HFFc6 (cell line): ENCODE results near the gene LONRF3. TPM values are rescaled to one million over a fixed set of nuclear protein-coding genes. Genes with fewer than 3 reads are reported as not detected.
A peak's percentile ranks its signal among the peaks of the same experiment; 100 is the strongest.

Experiments used
- DNase-seq: peaks from one replicate; pipeline ENCODE4 v3.0.0-alpha.2; 2018
- H3K27ac Mint-ChIP-seq: 2 replicates; pipeline ENCODE4 v1.8.0; 2020; ENCODE audit warnings: mild to moderate bottlenecking, mixed read lengths
- H3K27me3 Mint-ChIP-seq: 2 replicates; pipeline ENCODE4 v1.8.0; 2021; ENCODE audit warnings: mild to moderate bottlenecking, moderate library complexity, mixed read lengths; ENCODE audit not compliant: insufficient read depth
- H3K36me3 Mint-ChIP-seq: 2 replicates; pipeline ENCODE4 v1.8.0; 2021; ENCODE audit warnings: low read depth, mixed read lengths
- H3K4me1 Mint-ChIP-seq: 2 replicates; pipeline ENCODE4 v1.8.0; 2020; ENCODE audit warnings: low read depth, mixed read lengths
- H3K4me3 Mint-ChIP-seq: 2 replicates; pipeline ENCODE4 v1.8.0; 2020; ENCODE audit warnings: mild to moderate bottlenecking, moderate library complexity, mixed read lengths
- H3K9me3 Mint-ChIP-seq: 2 replicates; pipeline ENCODE4 v1.8.0; 2020; ENCODE audit warnings: mild to moderate bottlenecking, mixed read lengths
- long read RNA-seq: library from polyadenylated mRNA; unstranded; transcript quantifications from one replicate; pipeline ENCODE4 v2.0.0, GENCODE V29; 2019
- total RNA-seq, 6 experiments: library from RNA; stranded (reverse); fragmentation: NEBNext Ultra II Directional; extraction: Animal tissue kit (Norgen Biotek cat#: 25700); gene quantifications; 2 replicates in 1 of 6; 3 replicates in 5 of 6; pipeline ENCODE4 v1.2.3, GENCODE V29; 2021
- TF ChIP-seq, protein P1 (sequence below): fragments of 200-600 bp; sonication (generic); IDR thresholded peaks from 2 replicates; pipeline ENCODE4 v1.5.0; 2021; ENCODE audit warnings: antibody characterized with exemption, mild to moderate bottlenecking

The LONRF3 gene
- not detected for total RNA-seq
- long read RNA-seq: 0 reads

DNA sequence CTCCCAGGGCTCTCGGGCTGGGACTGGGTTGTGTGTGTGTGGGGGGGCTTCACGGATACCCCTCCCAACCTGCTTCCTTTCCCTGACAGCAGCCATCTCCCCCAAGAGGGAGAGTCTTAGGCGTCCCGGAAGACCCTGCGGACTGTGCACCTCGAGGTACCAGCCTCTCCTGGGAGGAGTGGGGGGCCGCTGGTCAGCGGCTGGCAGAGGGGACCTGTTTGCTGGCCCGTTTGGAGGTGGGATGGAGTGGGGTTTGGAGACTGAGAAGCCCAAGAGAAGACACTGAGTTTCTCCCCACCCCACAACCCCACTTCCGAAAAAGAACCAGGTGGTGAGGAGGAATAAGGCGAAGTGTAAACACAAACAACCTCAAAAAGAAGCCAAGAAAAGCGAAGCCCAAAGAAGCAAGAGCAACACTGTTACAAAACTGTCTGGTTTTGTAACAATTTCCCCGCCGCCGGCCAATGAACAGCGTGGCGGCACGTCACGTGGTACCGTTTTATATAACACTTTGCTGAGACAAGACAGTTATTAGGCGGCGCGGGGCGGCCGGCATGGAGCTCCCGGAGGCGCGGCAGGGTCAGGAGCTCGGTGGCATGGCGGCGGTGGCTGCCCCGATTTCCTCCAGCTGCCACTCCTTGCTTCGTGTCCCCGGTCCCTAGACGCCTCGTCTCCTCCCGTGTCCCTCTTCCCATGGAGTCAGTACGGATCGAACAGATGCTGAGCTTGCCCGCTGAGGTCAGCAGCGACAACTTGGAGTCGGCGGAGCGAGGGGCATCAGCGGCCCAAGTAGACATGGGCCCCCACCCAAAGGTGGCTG lies at the start of gene LONRF3:
Gene LONRF3 (plus strand): TSS at position 531 of the 820 bp plus-strand sequence. CDS start 163 bp downstream, at position 694.
- Mint-ChIP-seq H3K4me1 (peaks cover 7% of the 10 kb centered on the region), H3K36me3 (peaks cover 5% of the 10 kb centered on the region; the same call in 1 of the 2 replicates), H3K9me3 (no peaks in the 10 kb centered on the region), H3K27me3 (peaks cover 32% of the 10 kb centered on the region), H3K4me3 (peak within 1 kb of the TSS; percentile 84; the same call in 1 of the 2 replicates), H3K27ac (no peak within 1 kb of the TSS)
- DNase-seq: peak; percentile 3
- TF ChIP-seq, protein P1, sequence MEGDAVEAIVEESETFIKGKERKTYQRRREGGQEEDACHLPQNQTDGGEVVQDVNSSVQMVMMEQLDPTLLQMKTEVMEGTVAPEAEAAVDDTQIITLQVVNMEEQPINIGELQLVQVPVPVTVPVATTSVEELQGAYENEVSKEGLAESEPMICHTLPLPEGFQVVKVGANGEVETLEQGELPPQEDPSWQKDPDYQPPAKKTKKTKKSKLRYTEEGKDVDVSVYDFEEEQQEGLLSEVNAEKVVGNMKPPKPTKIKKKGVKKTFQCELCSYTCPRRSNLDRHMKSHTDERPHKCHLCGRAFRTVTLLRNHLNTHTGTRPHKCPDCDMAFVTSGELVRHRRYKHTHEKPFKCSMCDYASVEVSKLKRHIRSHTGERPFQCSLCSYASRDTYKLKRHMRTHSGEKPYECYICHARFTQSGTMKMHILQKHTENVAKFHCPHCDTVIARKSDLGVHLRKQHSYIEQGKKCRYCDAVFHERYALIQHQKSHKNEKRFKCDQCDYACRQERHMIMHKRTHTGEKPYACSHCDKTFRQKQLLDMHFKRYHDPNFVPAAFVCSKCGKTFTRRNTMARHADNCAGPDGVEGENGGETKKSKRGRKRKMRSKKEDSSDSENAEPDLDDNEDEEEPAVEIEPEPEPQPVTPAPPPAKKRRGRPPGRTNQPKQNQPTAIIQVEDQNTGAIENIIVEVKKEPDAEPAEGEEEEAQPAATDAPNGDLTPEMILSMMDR: no peak

DNA sequence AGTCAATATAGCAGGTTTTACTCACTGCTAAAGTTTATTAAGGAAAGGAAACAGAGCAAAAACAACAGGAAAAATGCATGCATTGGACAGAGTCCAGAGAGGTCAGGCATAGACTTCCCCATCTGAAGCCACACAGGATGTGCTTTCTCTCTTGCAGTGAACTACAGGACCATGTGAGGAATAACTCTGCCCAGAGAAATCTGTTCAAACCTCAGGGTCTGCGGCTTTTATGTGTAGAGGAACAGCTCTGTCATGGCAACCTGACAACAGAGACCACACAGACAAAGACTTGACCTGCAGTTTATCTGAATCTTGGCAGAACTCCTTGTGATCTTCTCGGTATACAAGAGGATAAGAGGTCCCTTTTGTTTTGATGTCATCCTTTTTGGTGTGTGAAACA lies 46.3 kb upstream of the LONRF3 start:
- TF ChIP-seq, protein P1: no peak
- peaks cover 2% of the 10 kb centered on the region; the same call in 1 of the 2 replicates for H3K27me3 Mint-ChIP-seq
- no peaks in the 10 kb centered on the region for H3K36me3 Mint-ChIP-seq
- H3K27ac Mint-ChIP-seq: no peak overlapping the region
- DNase-seq: peak; percentile 0
- no peak overlapping the region for H3K4me3 Mint-ChIP-seq
- no peaks in the 10 kb centered on the region for H3K9me3 Mint-ChIP-seq
- H3K4me1 Mint-ChIP-seq: no peaks in the 10 kb centered on the region

DNA sequence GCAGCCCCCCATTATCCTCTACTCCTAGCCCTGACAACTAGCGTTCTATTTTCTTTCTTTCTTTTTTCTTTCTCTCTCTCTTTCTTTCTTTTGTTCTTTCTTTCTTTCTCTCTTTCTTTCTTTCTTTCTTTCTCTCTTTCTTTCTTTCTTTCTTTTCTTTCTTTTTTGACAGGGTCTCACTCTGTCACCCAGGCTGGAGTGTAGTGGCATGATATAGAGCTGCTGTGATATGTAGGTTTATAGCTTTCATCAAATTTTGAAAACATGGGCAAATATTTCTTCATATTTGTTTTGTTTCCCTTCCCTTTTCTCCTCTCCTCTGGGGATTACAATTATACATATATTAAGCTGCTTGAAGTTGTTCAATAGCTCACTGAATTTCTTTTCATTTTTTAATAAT lies 39.1 kb upstream of the LONRF3 start:
- no peaks in the 10 kb centered on the region for H3K4me1 Mint-ChIP-seq
- TF ChIP-seq, protein P1: no peak
- no peak overlapping the region for H3K27ac Mint-ChIP-seq
- H3K36me3 Mint-ChIP-seq: no peaks in the 10 kb centered on the region
- H3K4me3 Mint-ChIP-seq: no peak overlapping the region
- peaks cover 8% of the 10 kb centered on the region for H3K27me3 Mint-ChIP-seq
- DNase-seq: no peak
- H3K9me3 Mint-ChIP-seq: no peaks in the 10 kb centered on the region

DNA sequence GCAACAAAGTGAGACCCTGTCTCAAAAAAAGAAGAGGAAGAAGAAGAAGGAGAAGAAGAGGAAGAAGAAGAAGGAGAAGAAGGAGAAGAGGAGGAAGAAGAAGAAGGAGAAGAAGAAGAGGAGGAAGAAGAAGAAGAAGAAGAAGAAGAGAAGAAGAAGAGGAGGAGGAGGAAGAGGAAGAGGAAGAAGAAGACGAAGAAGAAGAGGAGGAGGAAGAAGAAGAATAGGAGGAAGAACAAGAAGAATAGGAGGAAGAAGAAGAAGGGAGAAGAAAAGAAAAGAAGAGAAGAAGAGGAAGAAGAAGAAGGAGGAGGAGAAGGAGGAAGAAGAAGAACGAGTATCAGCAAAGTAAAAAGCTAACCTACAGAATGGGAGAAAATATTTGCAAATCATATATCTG lies 33.3 kb upstream of the LONRF3 start:
- H3K27ac Mint-ChIP-seq: no peak overlapping the region
- H3K9me3 Mint-ChIP-seq: no peaks in the 10 kb centered on the region
- TF ChIP-seq, protein P1: no peak
- H3K36me3 Mint-ChIP-seq: no peaks in the 10 kb centered on the region
- DNase-seq: no peak
- no peaks in the 10 kb centered on the region for H3K4me1 Mint-ChIP-seq
- no peak overlapping the region for H3K4me3 Mint-ChIP-seq
- H3K27me3 Mint-ChIP-seq: peaks cover 5% of the 10 kb centered on the region

DNA sequence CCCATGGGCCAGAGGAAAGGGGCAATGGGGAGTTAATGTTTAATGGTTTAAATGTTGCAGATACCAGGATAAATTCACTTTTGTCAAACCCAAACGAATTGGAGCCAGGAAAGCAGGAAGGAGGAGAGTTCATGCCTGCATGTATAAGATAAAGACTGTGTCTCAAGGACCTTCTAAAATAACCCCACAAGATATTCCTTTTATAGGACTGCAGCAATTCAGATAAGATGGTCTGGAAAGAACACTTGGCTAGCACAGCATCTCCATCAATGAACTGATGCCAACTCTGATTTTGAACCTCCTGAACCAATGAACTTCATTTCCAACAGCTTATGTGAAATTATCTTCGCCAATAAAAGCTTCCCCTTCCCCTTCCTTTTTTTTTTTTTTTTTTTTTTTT lies 31.3 kb upstream of the LONRF3 start:
- H3K9me3 Mint-ChIP-seq: no peaks in the 10 kb centered on the region
- H3K36me3 Mint-ChIP-seq: no peaks in the 10 kb centered on the region
- H3K4me1 Mint-ChIP-seq: no peaks in the 10 kb centered on the region
- H3K4me3 Mint-ChIP-seq: no peak overlapping the region
- no peak overlapping the region for H3K27ac Mint-ChIP-seq
- TF ChIP-seq, protein P1: no peak
- H3K27me3 Mint-ChIP-seq: peaks cover 3% of the 10 kb centered on the region
- no peak for DNase-seq
